ENCODE measurements around the gene ZNF777. TPM values are rescaled to one million over a fixed set of nuclear protein-coding genes. Genes with fewer than 3 reads are reported as not detected.

The ZNF777 gene
- total RNA-seq, 1 donor from 2014 or later = 4.5 TPM

GRCh38 chr7:149477494-149478443 is 16.9 kb upstream of the ZNF777 start:
- FAIRE-seq = no peak
- DNase-seq (ENCODE audit: low spot score in 2 of 2) = no peak

GRCh38 chr7:149476791-149477190 is 15.9 kb upstream of the ZNF777 start:
- FAIRE-seq (no peak), DNase-seq (ENCODE audit: low spot score in 2 of 2) (no peak)

GRCh38 chr7:149475121-149476045 is 14.5 kb upstream of the ZNF777 start:
- FAIRE-seq (no peak), DNase-seq (ENCODE audit: low spot score in 2 of 2) (no peak)

- DNase-seq (ENCODE audit: low spot score in 2 of 2) (no peak), FAIRE-seq (no peak)
These were observed 13.7 kb upstream of the ZNF777 start for GRCh38 chr7:149474309-149475120.

GRCh38 chr7:149473251-149473650 is 12.4 kb upstream of the ZNF777 start:
- DNase-seq (ENCODE audit: low spot score in 2 of 2) = no peak
- no peak for FAIRE-seq

GRCh38 chr7:149471289-149471953 is 10.6 kb upstream of the ZNF777 start:
- DNase-seq (ENCODE audit: low spot score in 2 of 2) (no peak), FAIRE-seq (no peak)

GRCh38 chr7:149469806-149470205 is 8.9 kb upstream of the ZNF777 start:
- FAIRE-seq = no peak
- no peak for DNase-seq (ENCODE audit: low spot score in 2 of 2)

GRCh38 chr7:149468208-149468607 is 7.3 kb upstream of the ZNF777 start:
- no peak for DNase-seq (ENCODE audit: low spot score in 2 of 2)
- no peak for FAIRE-seq

GRCh38 chr7:149467321-149467859 is 6.5 kb upstream of the ZNF777 start:
- DNase-seq (ENCODE audit: low spot score in 2 of 2) (no peak), FAIRE-seq (no peak)

- DNase-seq (ENCODE audit: low spot score in 2 of 2) = no peak
- no peak for FAIRE-seq
These were observed 5.5 kb upstream of the ZNF777 start for GRCh38 chr7:149466364-149466763.

GRCh38 chr7:149463500-149464161 is 2.8 kb upstream of the ZNF777 start:
- FAIRE-seq (no peak), DNase-seq (ENCODE audit: low spot score in 2 of 2) (no peak)

GRCh38 chr7:149462101-149462520 is 1.2 kb upstream of the ZNF777 start:
- FAIRE-seq (no peak), DNase-seq (ENCODE audit: low spot score in 2 of 2) (no peak)

GRCh38 chr7:149459540-149460452 is 1.1 kb downstream of the ZNF777 start:
- FAIRE-seq (no peak), DNase-seq (ENCODE audit: low spot score in 2 of 2) (peak; percentile 54 to 57)

- no peak for DNase-seq (ENCODE audit: low spot score in 2 of 2)
- no peak for FAIRE-seq
These were observed 1.7 kb downstream of the ZNF777 start for GRCh38 chr7:149459201-149459539.

- FAIRE-seq = no peak
- DNase-seq (ENCODE audit: low spot score in 2 of 2) = no peak
These were observed 2.6 kb downstream of the ZNF777 start for GRCh38 chr7:149458235-149458634.

GRCh38 chr7:149457766-149458165 is 3.1 kb downstream of the ZNF777 start:
- DNase-seq (ENCODE audit: low spot score in 2 of 2) (no peak), FAIRE-seq (no peak)

GRCh38 chr7:149456506-149457421 is 4.1 kb downstream of the ZNF777 start:
- FAIRE-seq (no peak), DNase-seq (ENCODE audit: low spot score in 2 of 2) (no peak)

Data from frontal cortex (tissue), 4 donors.